ENCODE measurements around the gene SLC38A3. TPM values are rescaled to one million over a fixed set of nuclear protein-coding genes. Genes with fewer than 3 reads are reported as not detected.

Gene SLC38A3
- total and polyA plus RNA-seq, 2 donors (not counting 1 experiment from before 2014, with no cell fraction given), result not detected

DNA sequence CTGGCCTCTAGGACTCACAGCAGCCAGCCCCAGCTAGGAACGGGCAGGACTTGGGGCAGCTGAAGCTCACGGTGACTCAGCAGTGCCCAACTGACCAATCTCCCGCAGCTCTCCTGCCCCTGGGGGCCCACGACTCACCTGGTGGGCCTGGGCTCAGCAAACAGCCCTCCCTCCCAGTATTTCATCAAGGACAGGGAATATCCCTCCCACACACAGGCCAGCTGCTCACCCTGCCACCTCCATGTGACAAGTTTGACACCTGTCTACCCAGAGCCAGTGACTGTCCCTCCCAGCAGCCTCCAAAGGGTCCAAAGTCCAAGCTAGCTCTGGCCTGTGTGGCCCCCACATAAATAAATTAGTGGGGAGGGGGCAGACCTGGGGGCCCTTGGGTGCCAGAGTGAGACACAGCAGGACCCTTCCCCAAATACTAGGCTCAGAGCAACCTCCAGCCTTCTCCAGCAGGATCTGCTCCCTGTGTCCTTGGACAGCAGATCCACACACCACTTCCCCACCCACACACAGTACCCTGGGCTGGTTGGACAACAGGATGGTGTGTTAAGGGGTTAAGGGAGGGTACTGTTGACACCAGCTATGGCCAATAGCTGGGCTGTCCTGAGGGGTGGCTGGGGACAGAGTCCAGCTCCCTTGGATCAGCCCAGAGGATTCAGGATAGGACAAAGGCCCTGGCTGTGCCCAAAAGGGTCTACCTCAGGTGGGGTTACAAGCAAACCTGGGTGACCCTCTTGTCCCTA, 9.4 kb upstream of the SLC38A3 start:
- Mint-ChIP-seq H3K27me3 (peaks cover 24% of the 10 kb centered on the region), H3K4me1 (peaks cover 11% of the 10 kb centered on the region), H3K27ac (no peak overlapping the region), H3K9me3 (ENCODE audit: insufficient read depth) (no peaks in the 10 kb centered on the region), H3K4me3 (peak overlapping the region; percentile 29)
- TF ChIP-seq EZH2 (IDR thresholded peaks at IDR 0.05; ENCODE audit: borderline replicate concordance, insufficient read depth, low read depth, low read length, poor library complexity, severe bottlenecking), result no peak
- TF ChIP-seq, protein P1, sequence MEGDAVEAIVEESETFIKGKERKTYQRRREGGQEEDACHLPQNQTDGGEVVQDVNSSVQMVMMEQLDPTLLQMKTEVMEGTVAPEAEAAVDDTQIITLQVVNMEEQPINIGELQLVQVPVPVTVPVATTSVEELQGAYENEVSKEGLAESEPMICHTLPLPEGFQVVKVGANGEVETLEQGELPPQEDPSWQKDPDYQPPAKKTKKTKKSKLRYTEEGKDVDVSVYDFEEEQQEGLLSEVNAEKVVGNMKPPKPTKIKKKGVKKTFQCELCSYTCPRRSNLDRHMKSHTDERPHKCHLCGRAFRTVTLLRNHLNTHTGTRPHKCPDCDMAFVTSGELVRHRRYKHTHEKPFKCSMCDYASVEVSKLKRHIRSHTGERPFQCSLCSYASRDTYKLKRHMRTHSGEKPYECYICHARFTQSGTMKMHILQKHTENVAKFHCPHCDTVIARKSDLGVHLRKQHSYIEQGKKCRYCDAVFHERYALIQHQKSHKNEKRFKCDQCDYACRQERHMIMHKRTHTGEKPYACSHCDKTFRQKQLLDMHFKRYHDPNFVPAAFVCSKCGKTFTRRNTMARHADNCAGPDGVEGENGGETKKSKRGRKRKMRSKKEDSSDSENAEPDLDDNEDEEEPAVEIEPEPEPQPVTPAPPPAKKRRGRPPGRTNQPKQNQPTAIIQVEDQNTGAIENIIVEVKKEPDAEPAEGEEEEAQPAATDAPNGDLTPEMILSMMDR (IDR thresholded peaks at IDR 0.05), result no peak
- Histone ChIP-seq H3K27ac (ENCODE audit: low read length in 2 of 2) (no peak overlapping the region), H4K20me1 (ENCODE audit: control insufficient read depth, insufficient read depth, low read length, poor library complexity, severe bottlenecking) (no peaks in the 10 kb centered on the region), H3K79me2 (ENCODE audit: control insufficient read depth, insufficient read depth, low read length) (no peaks in the 10 kb centered on the region), H3K4me2 (replicated peaks; ENCODE audit: low read depth, low read length, poor library complexity, severe bottlenecking) (no peak overlapping the region), H3K4me1 (ENCODE audit: control insufficient read depth in 2 of 2, insufficient read depth in 2 of 2, low read length in 2 of 2) (peaks cover 17 to 23% of the 10 kb centered on the region in 2 donors), H3K9me3 (ENCODE audit: control extremely low read depth in 1 of 3, control insufficient read depth in 2 of 3, insufficient read depth in 1 of 3, low read length in 2 of 3) (peaks cover 0 to 13% (median 0%) of the 10 kb centered on the region in 3 donors), H2AFZ (ENCODE audit: insufficient read depth, low read depth, low read length, poor library complexity, severe bottlenecking) (no peak overlapping the region), H3K9ac (ENCODE audit: low read length) (no peak overlapping the region), H3K36me3 (replicated peaks in 1 of 2; ENCODE audit: control extremely low read depth in 1 of 2, control insufficient read depth in 1 of 2, extremely low read depth in 1 of 2, insufficient read depth in 2 of 2, low read length in 1 of 2) (no peaks in the 10 kb centered on the region), H3K4me3 (ENCODE audit: control extremely low read depth in 1 of 5, extremely low read depth in 1 of 5, insufficient read depth in 1 of 5, low read depth in 2 of 5, low read length in 4 of 5) (no peak overlapping the region), H3K27me3 (replicated peaks in 1 of 4; ENCODE audit: control extremely low read depth in 1 of 4, control insufficient read depth in 3 of 4, insufficient read depth in 4 of 4, low read length in 3 of 4) (peaks cover 0 to 50% (median 11%) of the 10 kb centered on the region in 4 experiments)
- ChIA-PET POLR2A (interaction anchor here (2.4 kb wide), 1 partner anchor 31 kb away, joined by 16 read pairs; no protein-coding TSS in a partner anchor), CTCF (interaction anchor here (0.7 to 7.1 kb wide), 17 partner anchors 10 to 128 kb away, joined by 3 to 214 read pairs (median 7); partner anchors contain the start of genes HYAL2, IFRD2, LSMEM2 and SEMA3B)
- ATAC-seq (ENCODE audit: low read depth), result no peak
- intact Hi-C loops (cut with micrococcal nuclease), result loop anchor here (2.0 kb wide), 1 partner anchor 125 kb away; no protein-coding TSS in a partner anchor
- DNase-seq, result no peak
- 80% methylated on average over 4 of the region's 4 CpGs for WGBS (ENCODE audit: insufficient coverage)

DNA sequence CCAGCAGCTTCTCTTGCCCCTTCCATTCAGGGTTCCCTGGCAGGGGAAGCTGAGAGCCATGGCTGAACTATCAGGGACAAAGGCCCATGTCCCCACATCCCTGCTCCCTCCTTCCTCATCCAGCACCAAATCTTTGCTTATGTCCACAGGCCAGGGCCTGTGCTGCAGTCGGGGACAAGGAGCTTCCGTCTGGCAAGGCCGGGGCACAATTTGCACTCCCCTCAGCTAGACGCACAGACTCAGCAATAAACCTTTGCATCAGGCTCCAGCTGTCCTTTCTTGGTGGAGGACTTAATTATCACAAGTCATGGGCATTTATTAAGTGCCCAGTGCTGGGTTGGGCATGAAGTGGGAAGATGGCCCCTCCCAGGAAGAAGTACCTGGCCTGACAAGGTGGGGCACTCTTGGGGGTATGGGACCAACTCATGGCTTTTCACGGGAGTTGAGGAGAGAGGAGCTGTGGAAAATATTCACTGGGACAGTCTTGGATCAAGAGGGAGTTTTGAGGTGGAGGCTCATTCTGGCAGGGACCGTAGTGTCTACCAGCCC, 8.7 kb upstream of the SLC38A3 start:
- no peak overlapping the region for H2AFZ ChIP-seq (ENCODE audit: insufficient read depth, low read depth, low read length, poor library complexity, severe bottlenecking)
- H3K79me2 ChIP-seq (ENCODE audit: control insufficient read depth, insufficient read depth, low read length), result no peaks in the 10 kb centered on the region
- H3K9me3 ChIP-seq (ENCODE audit: control extremely low read depth in 1 of 3, control insufficient read depth in 2 of 3, insufficient read depth in 1 of 3, low read length in 2 of 3), result peaks cover 0 to 13% (median 0%) of the 10 kb centered on the region in 3 donors
- H3K4me1 ChIP-seq (ENCODE audit: control insufficient read depth in 2 of 2, insufficient read depth in 2 of 2, low read length in 2 of 2), result peaks cover 17 to 23% of the 10 kb centered on the region in 2 donors
- no peak overlapping the region for H3K9ac ChIP-seq (ENCODE audit: low read length)
- no peaks in the 10 kb centered on the region for H3K36me3 ChIP-seq (replicated peaks in 1 of 2; ENCODE audit: control extremely low read depth in 1 of 2, control insufficient read depth in 1 of 2, extremely low read depth in 1 of 2, insufficient read depth in 2 of 2, low read length in 1 of 2)
- peaks cover 11% of the 10 kb centered on the region for H3K4me1 Mint-ChIP-seq
- TF ChIP-seq, protein P1 (IDR thresholded peaks at IDR 0.05), result no peak
- no peak for TF ChIP-seq EZH2 (IDR thresholded peaks at IDR 0.05; ENCODE audit: borderline replicate concordance, insufficient read depth, low read depth, low read length, poor library complexity, severe bottlenecking)
- ChIA-PET CTCF (interaction anchor here (0.7 to 7.1 kb wide), 7 partner anchors 9 to 78 kb away, joined by 3 to 214 read pairs (median 27); partner anchors contain the start of genes SEMA3B and SLC38A3), POLR2A (no interaction called here)
- peaks cover 0 to 54% (median 11%) of the 10 kb centered on the region in 4 experiments for H3K27me3 ChIP-seq (replicated peaks in 1 of 4; ENCODE audit: control extremely low read depth in 1 of 4, control insufficient read depth in 3 of 4, insufficient read depth in 4 of 4, low read length in 3 of 4)
- intact Hi-C loops (cut with micrococcal nuclease), result no loop called here
- H3K4me3 ChIP-seq (ENCODE audit: control extremely low read depth in 1 of 5, extremely low read depth in 1 of 5, insufficient read depth in 1 of 5, low read depth in 2 of 5, low read length in 4 of 5), result no peak overlapping the region
- peaks cover 30% of the 10 kb centered on the region for H3K27me3 Mint-ChIP-seq
- H3K27ac Mint-ChIP-seq, result no peak overlapping the region
- ATAC-seq (ENCODE audit: low read depth) (no peak), DNase-seq (no peak)
- no peaks in the 10 kb centered on the region for H3K9me3 Mint-ChIP-seq (ENCODE audit: insufficient read depth)
- H3K4me3 Mint-ChIP-seq, result no peak overlapping the region
- no peaks in the 10 kb centered on the region for H4K20me1 ChIP-seq (ENCODE audit: control insufficient read depth, insufficient read depth, low read length, poor library complexity, severe bottlenecking)
- H3K27ac ChIP-seq (ENCODE audit: low read length in 2 of 2), result no peak overlapping the region
- no peak overlapping the region for H3K4me2 ChIP-seq (replicated peaks; ENCODE audit: low read depth, low read length, poor library complexity, severe bottlenecking)
- WGBS (ENCODE audit: insufficient coverage), result 89% methylated on average over 6 of the region's 6 CpGs

Measured in B cell (primary cell).